Central memory CD4-positive, alpha-beta T cell (primary cell): ENCODE results near the gene MSL3B.
"Not testable (repeated sequence)": the region's sequence is repeated elsewhere in the genome, so short reads cannot be mapped to it uniquely, and the experiment has no call there.

ENCODE experiments used
- DNase-seq: peaks from one replicate; pipeline ENCODE4 v3.0.0; 2022

Gene MSL3B

DNA sequence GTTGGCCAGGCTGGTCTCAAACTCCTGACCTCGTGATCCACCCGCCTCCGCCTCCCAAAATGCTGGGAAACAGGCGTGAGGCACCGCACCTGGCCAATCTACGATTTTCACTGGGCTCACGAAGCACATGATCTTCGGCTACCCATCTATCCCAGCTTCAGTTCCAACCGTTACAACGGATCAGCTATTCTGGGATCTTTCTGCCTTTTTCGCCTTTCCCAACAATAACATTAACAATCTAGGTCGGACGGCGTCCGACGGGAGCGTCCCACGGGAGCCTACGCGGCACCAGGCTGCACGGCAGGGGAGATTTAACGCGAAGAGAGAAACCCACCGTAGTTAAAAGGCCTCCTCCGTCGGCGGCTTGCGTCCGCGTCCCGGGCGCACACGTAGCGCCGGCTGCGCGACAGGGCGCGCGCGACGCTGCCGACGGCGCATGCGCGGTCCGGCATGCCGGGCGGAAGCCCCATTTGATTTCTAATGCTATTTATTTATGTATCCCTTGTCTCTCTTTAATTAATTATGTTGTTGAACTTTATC, at the start of gene MSL3B:
MSL3B (minus strand) TSS at position 394 of the 540 bp plus-strand sequence.
- peak; percentile 62 for DNase-seq

DNA sequence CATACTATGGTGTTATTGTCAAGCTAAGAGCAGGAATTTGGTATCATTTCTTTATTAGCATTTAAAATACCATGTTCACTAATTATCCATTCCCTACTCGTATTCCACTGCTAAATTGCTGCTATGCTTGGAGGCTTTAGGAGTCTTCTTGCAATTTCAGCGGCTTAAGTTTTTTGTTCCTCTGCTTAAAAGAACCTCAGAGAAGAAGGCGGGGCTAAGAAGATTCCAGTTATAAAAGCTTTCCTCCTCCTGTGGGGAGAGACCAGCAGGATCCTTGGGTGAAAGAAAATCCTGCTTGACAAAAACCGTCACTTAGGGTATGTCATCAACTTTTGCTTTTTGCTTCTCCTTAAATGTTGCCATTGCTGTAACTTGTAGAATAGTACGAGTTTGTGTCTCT, 48.9 kb upstream of the MSL3B start, which contains the start of gene TRPM8:
TRPM8 (plus strand) TSS at position 258 of the 400 bp plus-strand sequence. CDS start 9,165 bp downstream, outside the sequence.
- no peak for DNase-seq

DNA sequence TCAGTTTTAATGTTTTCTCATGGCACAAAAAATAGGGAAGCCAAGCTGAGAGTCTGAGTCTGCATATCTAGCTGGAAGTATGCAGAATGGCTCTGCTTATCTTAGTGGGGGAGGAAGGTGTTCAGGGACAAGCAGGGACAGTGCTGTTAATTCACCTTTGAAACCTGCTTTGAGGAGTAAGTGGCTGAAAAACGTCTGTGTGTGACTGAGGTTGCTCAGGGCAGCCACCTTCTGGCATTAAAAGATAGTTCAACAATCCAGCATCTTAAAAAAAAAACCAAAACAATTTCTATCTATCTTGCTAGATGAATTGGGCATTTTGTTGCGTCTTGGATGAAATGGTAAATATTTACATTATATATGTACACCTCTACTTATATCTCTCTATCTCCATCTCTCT, 46.9 kb upstream of the MSL3B start:
- no peak for DNase-seq

DNA sequence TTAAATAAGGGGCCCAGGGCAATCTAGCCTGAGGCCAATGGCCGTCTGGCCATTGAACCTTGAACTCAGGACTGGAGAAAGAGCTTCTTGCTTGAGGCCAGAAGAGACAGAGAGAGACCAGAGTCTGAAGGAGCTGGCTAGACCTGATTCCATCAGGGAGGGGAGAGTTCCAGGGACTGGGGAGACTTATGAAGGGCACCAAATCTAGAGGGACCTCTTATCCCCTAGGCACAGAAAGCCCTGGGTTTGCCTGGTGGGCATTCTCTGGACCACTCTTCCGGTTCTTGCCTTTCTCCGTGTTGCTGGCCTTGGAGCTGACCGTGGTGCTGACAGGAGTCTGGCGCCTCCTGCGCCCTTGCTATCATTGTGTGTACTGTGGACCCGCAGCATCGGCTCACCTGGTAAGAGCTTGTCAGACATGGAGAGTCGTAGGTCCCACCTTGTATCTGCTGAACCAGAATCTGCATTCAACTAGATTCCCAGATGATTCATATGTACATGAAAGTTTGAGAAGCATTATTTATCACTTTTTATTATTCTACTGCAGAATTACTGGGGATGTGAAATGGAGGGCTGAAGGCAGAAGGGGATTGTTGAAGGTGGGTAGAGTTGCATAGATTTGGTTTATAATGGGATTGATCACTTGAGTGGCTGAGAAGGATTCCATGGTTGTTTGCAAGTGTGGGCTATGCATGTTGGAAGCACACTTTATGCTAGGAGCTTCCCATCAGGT, 44.7 kb upstream of the MSL3B start:
- no peak for DNase-seq

DNA sequence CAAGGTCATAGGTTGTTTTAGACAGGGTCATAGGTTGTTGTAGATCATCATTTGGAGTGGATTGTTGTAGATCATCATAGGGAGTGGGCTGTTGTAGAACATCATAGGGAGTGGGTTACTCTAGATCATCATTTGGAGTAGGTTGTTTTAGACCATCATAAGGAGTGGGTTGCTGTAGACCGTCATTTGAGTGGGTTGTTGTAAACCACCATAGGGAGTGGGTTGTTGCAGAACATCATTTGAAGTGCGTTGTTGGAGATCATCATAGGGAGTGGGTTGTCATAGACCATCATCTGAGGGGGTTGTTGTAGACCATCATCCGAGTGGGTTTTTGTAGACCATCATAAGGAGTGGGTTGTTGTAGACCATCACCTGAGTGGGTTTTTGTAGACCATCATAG, 39.4 kb upstream of the MSL3B start:
- DNase-seq: no peak

DNA sequence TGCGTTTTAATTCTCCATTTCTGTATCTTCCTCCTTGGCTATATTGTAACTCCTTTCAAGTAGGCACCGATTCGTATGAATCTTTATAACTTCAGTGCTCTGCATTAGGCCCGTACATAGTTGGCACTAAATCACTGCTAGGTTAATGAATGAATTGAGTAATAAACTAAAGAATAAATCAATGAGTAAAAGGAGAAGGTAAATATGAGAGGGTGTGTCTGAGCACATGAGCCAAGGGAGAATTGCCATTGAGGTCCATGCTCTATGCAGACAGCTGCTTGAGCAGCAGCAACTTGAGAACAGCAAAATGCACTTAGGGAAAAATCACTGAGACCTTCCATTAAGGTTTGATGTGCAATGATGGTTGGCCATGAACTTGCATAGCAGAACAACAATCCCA, 37.8 kb upstream of the MSL3B start:
- no peak for DNase-seq

DNA sequence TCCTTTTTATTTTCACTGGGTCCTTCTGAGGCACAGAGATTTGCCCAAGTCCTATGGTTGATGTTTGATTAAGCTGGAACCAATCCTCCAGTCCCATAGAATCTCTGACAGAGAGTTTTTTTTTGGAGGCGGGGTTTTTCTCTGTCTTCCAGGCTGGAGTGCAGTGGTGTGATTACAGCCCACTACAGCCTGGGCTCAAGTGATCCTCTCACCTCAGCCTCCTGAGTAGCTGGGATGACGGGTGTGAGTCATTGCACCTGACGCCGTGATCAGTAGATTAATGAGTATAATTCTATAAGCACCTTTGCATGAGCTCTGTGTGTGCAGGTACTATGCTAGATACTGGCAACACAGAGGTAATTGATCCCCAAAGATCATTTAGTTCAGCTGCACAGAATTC, 33.7 kb upstream of the MSL3B start:
- no peak for DNase-seq

DNA sequence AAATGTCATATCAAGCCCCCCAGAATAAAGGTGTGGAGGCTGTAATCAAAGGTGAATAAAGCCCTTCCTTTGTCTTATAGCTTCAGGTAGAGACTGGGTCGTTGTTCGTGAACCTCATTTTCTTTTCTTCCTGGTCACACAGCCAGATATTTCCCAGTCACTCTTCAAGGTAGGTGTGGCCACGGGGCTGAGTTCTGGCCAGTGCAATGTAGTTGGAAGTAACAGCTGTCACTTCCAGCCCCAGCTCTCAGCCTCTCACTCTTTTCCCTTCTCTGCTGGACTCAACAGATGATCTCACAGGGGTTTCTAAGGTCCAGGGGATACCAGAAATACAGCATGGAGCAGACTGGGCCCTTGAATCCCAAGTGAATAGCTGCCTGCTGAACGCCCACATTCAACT, 33.2 kb upstream of the MSL3B start:
- DNase-seq: no peak

DNA sequence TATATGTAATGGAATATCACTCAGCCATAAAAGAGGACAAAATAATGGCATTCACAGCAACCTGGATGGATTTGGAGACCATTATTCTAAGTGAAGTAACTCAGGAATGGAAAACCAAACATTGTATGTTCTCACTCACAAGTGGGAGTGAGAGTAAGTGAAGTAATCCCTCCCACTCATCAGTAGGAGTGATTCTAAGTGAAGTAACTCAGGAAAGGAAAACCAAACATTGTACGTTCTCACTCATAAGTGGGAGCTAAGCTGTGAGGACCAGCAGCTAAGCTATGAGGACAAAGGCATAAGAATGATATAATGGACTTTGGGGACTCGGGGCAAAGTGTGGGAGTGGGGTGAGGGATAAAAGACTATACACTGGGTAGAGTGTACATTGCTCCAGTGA, 28.1 kb upstream of the MSL3B start:
- DNase-seq: not testable (repeated sequence)

DNA sequence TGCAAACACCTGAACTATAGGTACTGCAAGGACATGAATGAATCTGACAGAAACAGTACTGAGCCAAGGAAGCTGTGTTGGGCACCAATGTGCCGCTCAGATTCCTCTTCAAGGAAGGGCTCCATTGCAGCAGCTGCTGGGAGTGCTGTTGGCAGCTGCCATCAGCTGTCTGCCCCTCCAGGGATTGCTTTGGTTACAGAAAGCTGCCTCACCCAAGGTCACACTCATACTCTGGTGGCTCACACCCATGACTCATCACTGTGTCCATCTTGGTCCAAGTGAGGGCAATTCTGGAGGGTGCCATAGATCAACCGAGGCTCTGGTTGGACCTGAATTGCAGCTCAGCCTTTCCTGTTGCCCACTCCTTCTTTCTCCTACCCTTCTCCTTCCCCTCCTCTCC, 24.6 kb upstream of the MSL3B start:
- DNase-seq: no peak

DNA sequence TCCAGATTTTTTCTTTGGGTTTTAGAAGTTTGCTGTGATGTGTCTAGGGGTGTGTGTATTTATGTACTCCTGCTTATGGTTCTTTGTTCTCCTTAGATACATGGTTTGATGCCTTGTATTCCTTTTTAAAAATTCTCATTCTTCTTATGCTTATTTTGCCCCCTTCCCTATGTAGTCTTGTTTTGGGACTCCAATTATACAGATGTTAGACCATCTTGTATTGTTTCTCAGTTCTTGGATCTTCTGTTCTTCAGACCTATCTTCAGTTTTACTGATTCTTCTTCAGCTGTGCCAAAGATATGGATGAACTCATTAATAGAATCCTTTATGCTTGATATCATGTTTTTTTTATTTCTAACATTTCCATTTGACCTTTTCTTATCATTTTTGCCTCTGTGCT, 14.2 kb upstream of the MSL3B start:
- no peak for DNase-seq

DNA sequence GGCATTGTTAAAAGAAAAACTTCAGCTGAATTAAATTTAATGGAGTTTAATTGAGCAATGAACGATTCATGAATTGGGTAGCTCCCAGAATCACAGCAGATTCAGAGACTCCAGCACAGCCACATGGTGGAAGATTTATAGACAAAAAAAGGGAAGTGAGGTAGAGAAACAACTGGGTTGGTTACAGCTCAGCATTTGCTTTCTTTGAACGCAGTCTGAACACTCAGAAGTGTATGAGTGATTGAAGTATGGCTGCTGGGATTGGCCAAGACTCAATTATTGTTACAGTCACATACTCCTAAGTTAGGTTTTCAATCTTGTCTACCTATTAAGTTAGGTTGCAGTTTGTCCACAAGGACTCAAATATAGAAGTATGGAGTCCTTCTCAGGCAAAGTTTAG, 3.9 kb upstream of the MSL3B start:
- not testable (repeated sequence) for DNase-seq

DNA sequence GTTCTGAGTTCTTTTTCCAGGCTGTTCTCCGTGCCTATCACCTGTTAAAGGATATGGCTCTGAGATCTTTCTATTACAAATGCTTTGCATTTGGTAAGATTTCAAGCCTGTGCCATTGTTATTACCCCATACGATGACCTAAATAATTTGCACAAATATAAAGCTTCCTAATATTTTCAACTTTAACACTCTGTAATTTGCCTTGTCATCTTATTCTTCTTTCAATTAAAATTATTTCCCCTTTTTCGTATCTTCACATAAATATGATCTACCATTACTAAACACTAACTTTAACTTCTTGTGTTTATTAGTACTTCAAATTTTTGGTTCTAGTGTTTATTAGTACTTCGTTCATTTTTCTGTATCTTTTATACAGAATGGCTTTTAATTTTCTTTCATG, 3.2 kb upstream of the MSL3B start:
- no peak for DNase-seq

DNA sequence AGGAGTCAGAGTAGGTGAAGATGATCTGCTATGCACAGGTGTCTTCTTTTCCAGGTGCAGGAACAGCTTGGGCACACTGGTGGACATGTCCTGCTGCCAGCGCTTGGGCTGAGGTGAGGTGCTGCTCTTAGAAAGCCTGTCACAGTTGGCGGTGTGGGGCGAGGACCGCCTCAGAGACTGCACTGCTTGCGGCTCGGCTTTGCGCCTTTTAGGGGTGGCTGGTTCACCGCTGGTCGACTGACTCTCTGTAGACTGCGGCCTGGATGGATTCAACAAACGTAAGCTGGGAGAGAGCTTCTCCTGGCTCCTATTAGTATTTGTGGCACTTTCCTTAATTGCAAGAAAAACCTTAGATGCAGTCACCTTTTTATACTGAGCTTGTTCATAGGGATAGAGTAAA, 1.7 kb downstream of the MSL3B start:
- no peak for DNase-seq

DNA sequence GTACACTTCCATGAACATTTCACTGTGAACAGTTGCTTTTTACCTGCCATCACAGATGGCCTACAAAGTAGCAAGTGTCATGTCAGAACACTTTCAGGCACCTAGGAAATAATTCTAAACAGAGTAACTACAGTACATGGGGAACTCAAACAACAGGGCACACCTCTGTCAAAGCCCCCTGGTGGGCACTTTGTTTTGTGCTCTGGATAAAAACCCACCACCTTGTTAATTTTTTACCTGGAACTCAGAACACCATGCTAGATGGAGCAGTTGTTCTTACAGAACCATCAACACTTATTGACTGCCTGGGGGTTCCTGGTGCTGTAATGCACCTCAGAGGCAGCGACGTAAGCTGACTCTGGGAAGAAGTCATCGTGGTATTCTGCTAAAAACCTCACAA, 2.3 kb downstream of the MSL3B start:
- no peak for DNase-seq

DNA sequence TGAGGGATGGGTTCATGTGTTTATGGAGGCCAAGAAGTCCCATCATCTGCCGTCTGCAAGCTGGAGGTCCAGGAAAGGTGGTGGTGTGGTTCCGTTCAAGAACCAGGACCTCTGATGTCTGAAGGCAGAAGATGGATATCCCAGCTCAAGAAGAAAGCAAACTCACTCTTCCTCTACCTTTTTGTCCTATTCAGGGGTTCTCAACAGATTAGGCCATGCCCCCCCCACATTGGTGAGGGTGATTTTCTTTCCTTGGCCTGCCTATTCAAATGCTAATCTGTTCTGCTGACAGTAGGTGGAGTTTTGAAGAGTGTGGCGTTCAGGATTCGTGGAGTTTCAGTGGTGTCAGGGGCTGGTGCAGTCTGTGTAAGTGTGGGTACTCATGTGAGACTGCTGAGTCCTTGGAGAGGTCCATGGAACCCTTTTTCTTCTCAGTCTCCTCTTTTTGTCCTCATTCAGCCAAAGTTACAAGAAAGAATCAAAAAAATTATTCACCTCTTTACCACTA, 5.9 kb downstream of the MSL3B start:
- no peak for DNase-seq

DNA sequence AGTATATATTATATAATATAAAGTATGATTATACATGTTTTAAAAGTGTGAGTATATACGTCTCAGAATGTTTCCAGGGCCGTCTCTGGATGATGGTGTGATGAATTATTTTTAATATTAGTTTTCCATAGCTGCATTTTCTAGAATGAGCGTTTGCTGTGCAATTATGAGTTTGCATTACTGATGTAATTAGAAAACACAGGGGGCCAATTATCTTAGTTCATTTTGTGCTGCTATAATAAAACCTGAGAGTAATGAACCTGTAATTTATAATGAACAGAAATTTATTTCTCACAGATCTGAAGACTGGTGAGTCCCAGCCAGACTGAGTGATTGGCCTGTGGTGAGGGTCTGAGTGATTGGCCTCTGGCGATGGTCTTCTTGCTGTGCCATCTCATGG, 9.9 kb downstream of the MSL3B start:
- DNase-seq: no peak

DNA sequence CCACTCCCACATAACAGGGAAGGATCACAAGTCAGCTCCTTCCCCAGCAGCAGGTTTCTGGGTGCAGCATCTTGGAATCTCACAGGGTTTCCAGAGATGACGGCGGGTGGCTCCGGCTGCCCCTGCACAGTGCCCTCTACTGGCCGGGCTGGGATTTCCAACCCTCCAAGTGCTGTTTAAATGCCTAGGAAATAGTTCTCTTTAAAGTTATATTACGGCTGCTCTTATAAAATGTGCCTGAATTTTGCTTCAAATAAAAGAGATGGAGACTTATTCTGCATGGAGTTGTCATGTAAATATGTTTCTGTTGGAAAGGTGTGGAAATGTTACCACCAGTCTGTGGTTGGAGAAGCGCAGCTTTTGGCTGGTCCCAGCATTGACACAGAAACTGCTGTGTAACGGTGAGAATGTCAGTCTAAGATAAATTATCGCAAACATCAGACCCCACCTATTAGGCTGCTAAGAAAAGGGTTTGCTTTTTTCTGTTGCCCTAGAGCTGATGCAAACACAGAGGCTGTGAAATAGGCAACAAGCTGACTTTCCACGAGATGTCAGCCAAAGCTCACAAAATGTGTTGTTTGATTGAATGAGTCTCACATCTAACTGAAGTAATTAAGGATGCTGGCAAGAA, 10.6 kb downstream of the MSL3B start:
- DNase-seq: no peak

DNA sequence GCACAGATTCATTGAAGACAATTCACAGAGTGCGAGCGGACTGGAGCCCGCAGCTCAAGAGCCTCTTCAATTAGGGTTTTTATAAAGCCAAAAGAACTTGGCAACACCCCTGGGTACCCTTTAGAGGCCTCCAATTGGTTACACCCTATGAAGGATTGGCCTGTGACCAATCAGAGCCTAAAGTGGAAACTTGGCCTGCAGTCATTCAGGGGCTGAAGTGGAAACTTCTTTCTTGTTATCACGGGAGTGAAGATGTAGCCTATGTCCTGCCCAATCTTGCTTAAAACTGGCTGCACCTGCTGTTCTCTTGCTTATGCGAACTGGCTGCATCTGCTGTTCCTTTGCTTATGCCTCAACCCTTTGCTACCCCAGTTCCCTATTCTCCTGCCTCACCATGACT, 12.0 kb downstream of the MSL3B start:
- no peak for DNase-seq

DNA sequence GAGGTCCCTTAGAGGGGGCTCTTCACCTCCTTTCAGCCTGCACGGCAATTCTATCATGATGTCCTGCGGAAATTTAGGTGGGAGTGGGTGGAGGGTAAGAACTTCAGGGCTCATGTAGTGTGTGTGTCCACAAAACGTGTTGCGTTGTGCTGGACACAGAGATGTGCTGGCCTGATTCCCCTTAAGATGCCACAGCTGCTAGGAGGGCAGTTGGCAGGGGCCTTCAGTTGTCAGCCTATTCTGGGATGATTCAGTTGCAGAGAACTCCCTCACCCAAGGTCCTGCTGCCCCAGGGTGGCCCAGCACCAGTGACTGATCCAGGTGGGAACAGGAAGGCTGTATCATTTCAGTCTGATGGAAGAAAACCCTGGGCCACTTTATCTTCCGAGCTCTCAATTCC, 12.8 kb downstream of the MSL3B start:
- DNase-seq: no peak

DNA sequence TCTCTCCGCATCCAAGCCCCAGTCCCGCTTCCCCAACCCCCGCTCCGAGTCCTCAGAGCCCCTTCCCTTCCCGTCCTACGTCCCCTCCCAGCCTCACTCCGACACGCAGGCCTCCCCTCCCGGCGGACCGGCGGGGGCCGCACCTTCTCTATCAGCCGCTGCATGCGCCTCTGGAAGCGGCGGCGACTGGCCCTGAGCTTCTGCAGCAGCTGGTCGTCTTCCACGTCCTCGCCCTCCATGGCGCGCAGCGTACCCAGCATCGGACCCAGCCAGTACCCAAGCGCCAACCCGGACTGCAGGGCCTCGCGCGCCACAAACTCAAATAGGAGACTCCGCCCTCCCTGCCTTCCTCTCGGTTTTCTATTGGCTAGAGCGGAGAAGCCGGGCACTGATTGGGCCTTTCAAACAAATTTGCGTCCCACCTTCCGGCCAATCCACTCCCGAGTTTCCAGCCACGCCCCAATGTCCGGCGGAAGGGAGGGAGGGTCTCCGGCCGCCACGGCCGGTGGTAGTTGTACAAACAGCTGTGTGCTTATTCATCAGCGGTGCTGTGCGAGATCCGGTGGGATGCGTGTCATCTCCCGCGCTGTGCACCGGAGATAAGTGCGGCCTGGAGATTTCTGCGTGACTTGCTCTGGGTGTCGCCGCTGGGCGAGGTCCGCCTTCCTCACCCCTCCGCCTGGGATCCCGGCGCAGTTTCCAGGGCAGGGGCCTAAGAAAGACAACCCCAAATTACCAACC, 13.8 kb downstream of the MSL3B start, which contains the start of gene HJURP:
HJURP (minus strand) TSS at position 295 of the 741 bp plus-strand sequence; CDS start at position 260, 35 bp downstream.
- peak; percentile 84 for DNase-seq

DNA sequence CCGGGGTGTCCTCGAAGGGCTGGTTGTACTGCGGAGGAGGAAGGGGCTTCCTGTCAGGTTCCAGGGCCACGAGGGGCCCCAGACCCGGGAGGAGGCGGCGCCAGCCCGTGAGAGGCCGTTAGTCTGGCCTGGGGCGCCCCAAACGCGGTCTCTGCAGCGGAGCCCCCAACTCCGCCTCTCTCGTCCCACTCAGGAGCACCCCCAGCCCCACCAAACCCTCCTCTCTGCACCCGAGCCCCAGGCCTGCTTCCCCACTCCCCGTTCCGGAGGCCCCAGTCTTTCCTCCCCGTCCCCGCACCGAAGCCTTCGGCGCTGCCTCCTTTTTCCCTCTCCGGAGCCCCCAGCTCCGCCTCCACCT, 14.3 kb downstream of the MSL3B start:
- DNase-seq: no peak

DNA sequence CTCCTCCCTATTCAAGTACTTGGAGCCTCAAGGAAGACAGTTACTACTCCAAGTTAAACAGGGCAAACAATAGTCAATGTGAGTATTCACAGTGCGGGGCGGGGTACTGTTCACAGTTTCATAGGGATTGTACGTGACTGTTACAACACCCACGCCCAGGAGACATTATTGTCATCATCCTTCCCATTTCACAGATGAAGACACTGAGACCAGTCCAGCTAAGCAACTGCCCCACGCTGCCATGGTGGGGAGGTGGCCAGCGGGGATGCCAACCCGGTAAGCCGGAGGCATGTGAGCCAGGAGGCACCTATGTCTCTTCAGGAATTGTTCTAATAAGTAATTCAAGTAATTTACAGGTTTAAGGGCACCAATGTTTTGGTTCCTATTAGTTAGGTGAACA, 14.8 kb downstream of the MSL3B start:
- no peak for DNase-seq
